GM18520 (cell line): ENCODE data around the gene ARID4A.
"Not testable (repeated sequence)": the region's sequence is repeated elsewhere in the genome, so short reads cannot be mapped to it uniquely, and the experiment has no call there.

Experiments used
- ATAC-seq: cut with Tn5 transposase; IDR thresholded peaks from one replicate; pipeline ENCODE4 v1.9.1; 2021; ENCODE audit not compliant: unreplicated experiment

Gene ARID4A

GRCh38 chr14:58298477-58299400 lies at the start of gene ARID4A:
Gene ARID4A, plus strand, starts transcription at chr14:58298555. Its CDS starts 1,300 bp downstream, at chr14:58299855.
- no peak for ATAC-seq

GRCh38 chr14:58249611-58250010 lies 48.7 kb upstream of the ARID4A start:
- no peak for ATAC-seq

- ATAC-seq: no peak
These were observed 40.2 kb upstream of the ARID4A start for GRCh38 chr14:58258156-58258555.

GRCh38 chr14:58262005-58262404 lies 36.4 kb upstream of the ARID4A start:
- ATAC-seq: not testable (repeated sequence)

GRCh38 chr14:58265401-58265800 lies 33.0 kb upstream of the ARID4A start:
- ATAC-seq: no peak

- no peak for ATAC-seq
These were observed 27.7 kb upstream of the ARID4A start for GRCh38 chr14:58270628-58271027.

GRCh38 chr14:58272588-58273372 lies 25.6 kb upstream of the ARID4A start:
- ATAC-seq: no peak

GRCh38 chr14:58274881-58275280 lies 23.5 kb upstream of the ARID4A start:
- ATAC-seq: no peak

GRCh38 chr14:58275527-58276190 lies 22.7 kb upstream of the ARID4A start:
- no peak for ATAC-seq

GRCh38 chr14:58276208-58276607 lies 22.1 kb upstream of the ARID4A start:
- ATAC-seq: no peak

- no peak for ATAC-seq
These were observed 20.2 kb upstream of the ARID4A start for GRCh38 chr14:58278177-58278576.

GRCh38 chr14:58280954-58281787 lies 17.2 kb upstream of the ARID4A start:
- ATAC-seq: no peak

GRCh38 chr14:58281969-58282368 lies 16.4 kb upstream of the ARID4A start:
- ATAC-seq: no peak

- no peak for ATAC-seq
These were observed 15.3 kb upstream of the ARID4A start for GRCh38 chr14:58282925-58283593.

- no peak for ATAC-seq
These were observed 14.6 kb upstream of the ARID4A start for GRCh38 chr14:58283730-58284129.

- ATAC-seq: no peak
These were observed 13.2 kb upstream of the ARID4A start for GRCh38 chr14:58285132-58285531.

- ATAC-seq: no peak
These were observed 10.7 kb upstream of the ARID4A start for GRCh38 chr14:58287607-58288042.

GRCh38 chr14:58288106-58288792 lies 10.1 kb upstream of the ARID4A start:
- no peak for ATAC-seq

GRCh38 chr14:58291646-58292045 lies 6.7 kb upstream of the ARID4A start:
- ATAC-seq: no peak
